GM21360 (cell line): ENCODE results near the gene ZNF543.
"Not testable (repeated sequence)": the region's sequence is repeated elsewhere in the genome, so short reads cannot be mapped to it uniquely, and the experiment has no call there.

Experiments used
- ATAC-seq: cut with Tn5 transposase; IDR thresholded peaks from one replicate; pipeline ENCODE4 v1.9.1; 2021; ENCODE audit warnings: mild to moderate bottlenecking, moderate library complexity; ENCODE audit not compliant: unreplicated experiment

Gene ZNF543

DNA sequence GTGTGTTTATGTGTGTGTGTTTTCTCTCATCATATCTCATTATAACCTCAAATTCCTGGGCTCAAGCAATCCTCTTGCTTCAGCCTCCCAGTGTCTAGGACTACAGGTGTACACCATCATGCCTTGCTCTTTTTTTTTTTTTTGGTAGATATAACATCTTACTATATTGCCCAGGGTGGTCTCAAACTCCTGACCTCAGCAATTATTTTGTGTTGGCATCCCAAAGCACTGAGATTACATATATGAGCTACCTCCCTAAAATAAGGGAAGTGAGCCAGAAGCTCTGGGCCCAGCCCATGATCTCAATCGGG is 448 bp upstream of the ZNF543 start:
- no peak for ATAC-seq

DNA sequence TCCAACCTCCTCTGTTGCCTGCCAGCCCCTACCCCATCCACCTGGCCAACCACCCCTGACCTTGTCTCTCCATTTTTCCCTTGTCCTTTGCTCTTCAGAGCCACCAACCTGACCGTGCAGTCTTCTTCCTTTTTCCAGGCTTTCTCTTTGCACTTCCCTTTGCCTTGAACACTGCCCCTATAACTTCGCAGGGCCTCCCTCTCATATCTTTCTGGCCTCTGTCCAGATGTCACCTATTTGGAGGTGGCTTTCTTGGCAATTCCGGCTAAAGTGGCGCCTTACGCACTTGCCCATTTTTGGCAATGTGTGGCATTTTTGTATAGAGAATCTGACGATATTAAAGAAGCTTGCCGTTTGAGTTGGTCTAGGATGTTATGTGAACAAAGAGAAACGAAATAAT is 844 bp downstream of the ZNF543 start:
- no peak for ATAC-seq

- ATAC-seq = no peak
Measured at GRCh38 chr19:57321751-57322150, 1.5 kb downstream of the ZNF543 start.

DNA sequence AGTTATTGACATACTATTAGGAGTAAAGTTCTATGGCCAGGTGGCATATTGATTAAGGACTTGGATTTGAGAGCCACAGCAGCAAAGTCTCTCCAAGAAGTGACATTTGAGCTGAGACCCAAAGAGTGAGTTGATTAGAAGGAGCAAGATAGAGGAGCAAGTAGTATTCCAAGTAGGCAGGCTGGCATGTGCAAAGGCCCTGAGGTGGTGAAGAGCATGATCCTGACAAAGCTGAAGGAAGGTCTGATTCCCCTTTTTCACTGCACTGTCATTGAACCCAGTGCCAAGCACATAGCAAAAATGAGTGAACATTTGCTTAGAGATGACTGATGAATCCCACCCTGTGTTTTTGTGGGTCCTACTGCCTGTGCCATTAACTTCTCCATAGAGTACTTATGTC is 4.7 kb downstream of the ZNF543 start:
- no peak for ATAC-seq

DNA sequence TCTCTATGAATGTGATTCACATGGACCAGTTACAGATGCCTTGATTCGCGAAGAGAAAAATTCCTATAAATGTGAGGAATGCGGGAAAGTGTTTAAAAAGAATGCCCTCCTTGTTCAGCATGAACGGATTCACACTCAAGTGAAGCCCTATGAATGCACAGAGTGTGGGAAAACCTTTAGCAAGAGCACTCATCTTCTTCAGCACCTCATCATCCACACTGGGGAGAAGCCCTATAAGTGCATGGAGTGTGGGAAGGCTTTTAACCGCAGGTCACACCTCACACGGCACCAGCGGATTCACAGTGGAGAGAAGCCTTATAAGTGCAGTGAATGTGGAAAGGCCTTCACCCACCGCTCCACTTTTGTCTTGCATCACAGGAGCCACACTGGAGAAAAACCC is 7.7 kb downstream of the ZNF543 start:
- ATAC-seq = no peak

DNA sequence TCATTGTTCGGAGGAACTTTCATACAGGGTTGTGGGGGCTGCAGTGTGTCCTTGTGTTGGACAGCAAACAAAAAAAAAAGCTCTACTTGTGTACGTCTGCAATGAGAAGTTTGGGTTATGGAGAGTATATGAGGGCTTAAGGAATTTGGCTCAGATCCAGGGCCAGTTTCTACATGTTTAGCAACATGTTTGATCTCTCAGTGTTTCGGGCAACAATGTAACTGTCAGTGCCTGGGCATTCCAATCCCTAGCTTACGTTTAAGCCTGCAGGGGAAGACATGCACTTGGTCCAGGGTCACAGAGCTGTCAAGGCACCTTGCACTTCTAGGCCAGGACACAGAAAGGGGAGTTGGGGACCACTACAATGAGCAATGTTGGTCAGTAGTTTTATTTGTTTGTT is 13.9 kb downstream of the ZNF543 start:
- ATAC-seq = no peak

DNA sequence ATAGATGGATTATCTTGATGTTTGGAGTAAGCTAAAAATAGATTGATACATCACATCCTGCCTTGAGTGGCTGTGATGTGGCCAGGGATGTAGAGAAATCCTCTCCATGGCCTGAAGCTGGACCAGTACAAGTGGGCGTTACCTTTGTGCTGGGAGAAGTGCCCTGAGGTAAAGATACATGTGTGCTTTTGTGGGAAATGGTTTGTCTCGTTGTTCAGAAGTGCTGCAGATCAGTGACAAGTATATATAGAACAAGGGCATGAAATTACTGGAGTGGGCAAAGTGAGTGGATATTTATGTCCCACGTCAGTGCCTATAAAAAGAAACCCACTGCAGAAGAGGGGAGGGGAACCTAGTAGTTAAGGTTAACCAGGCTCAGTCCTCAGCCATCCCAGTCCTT is 18.6 kb downstream of the ZNF543 start:
- ATAC-seq = no peak

GRCh38 chr19:57342582-57342981 is 22.3 kb downstream of the ZNF543 start:
- no peak for ATAC-seq

DNA sequence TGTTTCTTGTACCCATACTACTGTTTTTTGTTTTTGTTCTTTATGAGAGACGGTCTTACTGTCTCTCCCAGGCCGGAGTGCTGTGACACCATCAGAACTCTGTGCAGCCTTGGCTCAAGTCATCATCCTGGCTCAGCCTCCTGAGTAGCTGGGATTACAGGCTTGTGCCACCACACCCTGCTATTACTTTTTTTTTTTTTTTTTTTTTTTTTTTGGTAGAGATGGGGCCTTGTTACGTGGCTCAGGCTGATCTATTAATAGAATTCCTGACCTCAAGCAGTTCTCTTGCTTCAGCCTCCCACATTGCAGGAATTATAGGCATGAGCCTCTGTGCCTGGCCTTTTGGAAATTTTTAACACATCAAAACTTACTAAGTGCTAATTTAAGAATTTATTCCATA is 27.9 kb downstream of the ZNF543 start:
- ATAC-seq = no peak

- peak; percentile 93 for ATAC-seq
Measured at GRCh38 chr19:57350877-57351805, 30.9 kb downstream of the ZNF543 start, which contains the start of gene ZNF304. ZNF304 (plus strand) TSS chr19:57351271; CDS start chr19:57351665, 394 bp downstream.

- no peak for ATAC-seq
Measured at GRCh38 chr19:57351867-57352266, 31.6 kb downstream of the ZNF543 start.

DNA sequence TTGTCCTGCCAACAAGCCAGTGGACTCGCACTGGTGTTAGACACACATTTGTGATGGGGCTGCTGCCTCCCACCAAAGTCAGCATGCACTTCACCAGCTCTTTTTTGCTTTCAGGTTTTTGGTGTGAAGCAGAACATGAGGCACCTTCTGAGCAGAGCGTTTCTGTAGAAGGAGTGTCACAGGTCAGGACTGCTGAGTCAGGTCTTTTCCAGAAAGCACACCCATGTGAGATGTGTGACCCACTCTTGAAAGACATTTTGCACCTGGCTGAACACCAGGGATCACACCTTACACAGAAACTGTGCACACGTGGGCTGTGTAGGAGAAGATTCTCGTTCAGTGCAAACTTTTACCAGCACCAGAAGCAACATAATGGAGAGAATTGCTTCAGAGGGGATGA is 35.6 kb downstream of the ZNF543 start:
- ATAC-seq = no peak

DNA sequence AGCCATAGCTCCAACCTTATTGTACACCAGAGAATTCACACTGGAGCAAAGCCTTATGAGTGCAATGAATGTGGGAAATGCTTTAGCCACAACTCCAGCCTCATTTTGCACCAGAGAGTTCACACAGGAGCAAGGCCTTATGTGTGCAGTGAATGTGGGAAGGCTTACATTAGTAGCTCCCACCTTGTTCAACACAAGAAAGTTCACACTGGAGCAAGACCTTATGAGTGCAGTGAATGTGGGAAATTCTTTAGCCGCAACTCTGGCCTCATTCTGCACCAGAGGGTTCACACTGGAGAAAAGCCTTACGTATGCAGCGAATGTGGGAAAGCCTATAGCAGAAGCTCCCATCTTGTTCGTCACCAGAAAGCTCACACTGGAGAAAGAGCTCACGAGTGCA is 37.1 kb downstream of the ZNF543 start:
- ATAC-seq = no peak

- ATAC-seq = no peak
Measured at GRCh38 chr19:57359300-57359699, 39.0 kb downstream of the ZNF543 start.

- ATAC-seq = no peak
Measured at GRCh38 chr19:57362419-57362818, 42.1 kb downstream of the ZNF543 start.

GRCh38 chr19:57362997-57363687 is 42.9 kb downstream of the ZNF543 start, which contains the start of the genes TRAPPC2B and ZNF547:
TRAPPC2B (plus strand) TSS chr19:57363551; CDS start chr19:57364834, 1,283 bp downstream.
ZNF547 (plus strand) TSS chr19:57363551; CDS start chr19:57368556, 5,005 bp downstream.
- ATAC-seq = peak; percentile 93

GRCh38 chr19:57363688-57364181 is 43.5 kb downstream of the ZNF543 start:
- ATAC-seq = no peak

- no peak for ATAC-seq
Measured at GRCh38 chr19:57366776-57367175, 46.5 kb downstream of the ZNF543 start.

GRCh38 chr19:57374179-57374578 is 53.9 kb downstream of the ZNF543 start:
- ATAC-seq = no peak

DNA sequence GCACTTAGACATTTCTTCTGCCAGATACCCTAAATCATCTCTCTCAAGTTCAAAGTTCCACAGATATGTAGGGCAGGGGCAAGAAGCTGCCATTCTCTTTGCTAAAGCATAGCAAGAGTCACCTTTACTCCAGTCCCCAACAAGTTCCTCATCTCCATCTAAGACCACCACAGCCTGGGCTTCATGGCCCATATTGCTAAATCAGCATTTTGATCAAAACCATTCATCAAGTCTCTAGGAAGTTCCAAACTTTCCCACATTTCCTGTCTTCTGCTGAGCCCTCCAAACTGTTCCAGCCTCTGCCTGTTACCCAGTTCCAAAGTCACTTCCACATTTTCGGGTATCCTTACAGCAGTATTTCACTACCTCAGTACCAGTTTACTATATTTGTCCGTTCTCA is 54.4 kb downstream of the ZNF543 start:
- not testable (repeated sequence) for ATAC-seq

DNA sequence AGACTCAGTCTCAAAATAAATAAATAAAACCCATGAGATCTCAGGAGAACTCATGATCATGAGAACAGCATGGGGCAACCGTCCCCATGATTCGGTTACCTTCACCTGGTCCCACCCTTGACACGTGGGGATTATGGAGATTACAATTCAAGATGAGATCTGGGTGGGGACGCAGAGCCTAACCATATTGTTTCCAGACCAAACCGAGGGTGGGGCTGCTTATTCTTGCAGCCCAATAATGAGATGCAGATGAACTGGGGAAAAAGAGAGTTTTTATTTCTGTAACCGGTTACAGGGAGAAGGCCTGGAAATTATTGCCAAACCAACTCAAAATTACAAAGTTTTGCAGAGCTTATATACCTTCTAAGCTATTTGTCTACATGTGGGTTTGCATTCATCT is 55.9 kb downstream of the ZNF543 start:
- ATAC-seq = no peak
